Adrenal gland (tissue), 12 donors: ENCODE measurements around the gene HORMAD2. TPM values are rescaled to one million over a fixed set of nuclear protein-coding genes. Genes with fewer than 3 reads are reported as not detected.
A peak's percentile ranks its signal among the peaks of the same experiment; 100 is the strongest.

ENCODE experiments used
- DNase-seq, 7 donors: peaks; one replicate each; pipeline ENCODE4 v3.0.0-alpha.2; 2019 to 2020
- H3K27ac ChIP-seq, 5 donors: fragments of 200-600 bp; sonication (generic) in 4 of 5; 1 replicate in 3 of 5; 2 replicates in 2 of 5; pipeline versions ENCODE4 v1.5.1 to v1.8.0; 2016 to 2020; ENCODE audit warnings: mild to moderate bottlenecking in 1 of 5
- H3K27me3 ChIP-seq: fragments of 200-600 bp; 2 replicates; pipeline ENCODE4 v1.8.0; 2021
- H3K36me3 ChIP-seq, 2 donors: fragments of 200-600 bp; replicated peaks in 1 of 2; 1 replicate in 1 of 2; 2 replicates in 1 of 2; pipeline versions ENCODE4 v1.5.1 to v1.8.0; 2018 to 2022
- H3K4me1 ChIP-seq, 2 donors: fragments of 200-600 bp; replicated peaks in 1 of 2; 1 replicate in 1 of 2; 2 replicates in 1 of 2; pipeline versions ENCODE4 v1.5.1 to v1.8.0; 2018 to 2021
- H3K4me3 ChIP-seq, 4 donors: fragments of 200-600 bp; sonication (generic) in 3 of 4; one replicate each; pipeline ENCODE4 v1.5.1; 2016 to 2018
- H3K9me3 ChIP-seq, 3 donors: fragments of 200-600 bp; sonication (generic) in 1 of 3; replicated peaks in 1 of 3; 1 replicate in 2 of 3; 2 replicates in 1 of 3; pipeline versions ENCODE4 v1.5.1 to v1.8.0; 2016 to 2021
- CTCF ChIP-seq, 6 experiments: fragments of 450-650 bp in 4 of 6; fragments of 200-600 bp in 2 of 6; sonication (generic) in 1 of 6; IDR thresholded peaks; 1 replicate in 5 of 6; 2 replicates in 1 of 6; pipeline versions ENCODE4 v1.5.1 to v1.8.0; 2016 to 2021; ENCODE audit warnings: antibody characterized with exemption in 6 of 6, mild to moderate bottlenecking in 2 of 6, moderate library complexity in 1 of 6
- POLR2A ChIP-seq, 2 donors: fragments of 450-650 bp; IDR thresholded peaks; one replicate each; pipeline ENCODE4 v1.6.1; 2017; ENCODE audit warnings: antibody characterized with exemption in 2 of 2, mild to moderate bottlenecking in 2 of 2, moderate library complexity in 1 of 2
- WGBS, 4 donors: extraction: QIAGEN DNeasy Blood & Tissue Kit in 2 of 4; methylation state at CpG; one replicate each; pipeline versions ENCODE4 v1.1.5 to v1.1.7; 2013 to 2017; 5-methylcytosine and 5-hydroxymethylcytosine counted together
- intact Hi-C, 2 donors: fragments of 100-400 bp; cut with DNase I; formaldehyde crosslinking; loops; one replicate each; pipeline versions ENCODE4 v1.14.1 to v1.15.0; 2022 to 2023
- polyA plus RNA-seq, 3 donors: library from polyadenylated mRNA; stranded (reverse); fragments of 200-250 nt in 2 of 3; fragments of 350-450 nt in 1 of 3; fragmentation: Illumina TruSeq in 1 of 3; extraction: RNeasy Lipid Tissue Mini Kit (QIAGEN cat#74804) in 1 of 3; gene quantifications; one replicate each; pipeline ENCODE4 v1.2.3, GENCODE V29; 2013 to 2014
- total RNA-seq, 9 donors: library from RNA; depleted of rRNA in 4 of 9; stranded (reverse); fragments of >200 nt in 4 of 9; fragments of 120-200 nt in 1 of 9; fragmentation: NEBNext Ultra II Directional in 1 of 9; extraction: Animal tissue kit (Norgen Biotek cat#: 25700) in 1 of 9; gene quantifications; one replicate each; pipeline versions ENCODE4 v1.1.0 to v1.2.4, GENCODE V29; 2013 to 2023
- donor health status: healthy with polysubstance abuse.
- donor health status: Bipolar disorder and iron deficiency.
- donor health status: DM: yes; HTN: yes; CAD: no.
- donor health status: DM: no; HTN: no; CAD: no.
- donor health status: DM: no; HTN: no; CAD: no.
- donor health status: DM: yes; HTN: yes; CAD: no.

Gene HORMAD2
- total and polyA plus RNA-seq, 12 donors = not detected

- no peaks in the 10 kb centered on the region for H3K36me3 ChIP-seq
Observed at GRCh38 chr22:30044881-30045493, 35.3 kb upstream of the HORMAD2 start.

GRCh38 chr22:30045494-30045887 is 34.8 kb upstream of the HORMAD2 start:
- DNase-seq = no peak
- no peak overlapping the region for H3K4me3 ChIP-seq
- 76 to 90% (median 87%) methylated on average over 4 of the region's 4 CpGs for WGBS, 4 donors
- peaks cover 6 to 12% of the 10 kb centered on the region in 2 donors for H3K4me1 ChIP-seq
- intact Hi-C loops = no loop called here
- no peak overlapping the region for H3K27ac ChIP-seq
- no peaks in the 10 kb centered on the region for H3K27me3 ChIP-seq
- H3K36me3 ChIP-seq = no peaks in the 10 kb centered on the region
- TF ChIP-seq CTCF (IDR thresholded peaks at IDR 0.05) (no peak), POLR2A (IDR thresholded peaks at IDR 0.05) (no peak)
- H3K9me3 ChIP-seq = no peaks in the 10 kb centered on the region

More at GRCh38 chr22:30044881-30045493, 35.3 kb upstream of the HORMAD2 start:
- TF ChIP-seq POLR2A (IDR thresholded peaks at IDR 0.05) = no peak
- TF ChIP-seq CTCF (IDR thresholded peaks at IDR 0.05) = no peak
- no peak for DNase-seq
- intact Hi-C loops = no loop called here
- no peaks in the 10 kb centered on the region for H3K9me3 ChIP-seq
- no peaks in the 10 kb centered on the region for H3K27me3 ChIP-seq
- WGBS, 4 donors = 87 to 89% (median 87%) methylated on average over 4 of the region's 4 CpGs
- H3K27ac ChIP-seq = peak overlapping the region in 2 of 5 donors; percentile 6 to 27
- peaks cover 6 to 12% of the 10 kb centered on the region in 2 donors for H3K4me1 ChIP-seq
- H3K4me3 ChIP-seq = no peak overlapping the region

GRCh38 chr22:30045901-30046715 is 34.2 kb upstream of the HORMAD2 start:
- no peak overlapping the region for H3K4me3 ChIP-seq
- intact Hi-C loops = no loop called here
- H3K27ac ChIP-seq = no peak overlapping the region
- no peaks in the 10 kb centered on the region for H3K36me3 ChIP-seq
- H3K4me1 ChIP-seq = peaks cover 6 to 12% of the 10 kb centered on the region in 2 donors
- H3K9me3 ChIP-seq = no peaks in the 10 kb centered on the region
- WGBS, 4 donors = 91 to 96% (median 92%) methylated on average over 13 to 21 of the region's 21 CpGs
- no peaks in the 10 kb centered on the region for H3K27me3 ChIP-seq
- TF ChIP-seq POLR2A (IDR thresholded peaks at IDR 0.05) = no peak
- TF ChIP-seq CTCF (IDR thresholded peaks at IDR 0.05) = no peak
- DNase-seq = no peak

- no peaks in the 10 kb centered on the region for H3K27me3 ChIP-seq
- H3K4me3 ChIP-seq = no peak overlapping the region
- DNase-seq = no peak
- TF ChIP-seq POLR2A (IDR thresholded peaks at IDR 0.05) (no peak), CTCF (IDR thresholded peaks at IDR 0.05) (no peak)
- H3K36me3 ChIP-seq = no peaks in the 10 kb centered on the region
- H3K9me3 ChIP-seq = no peaks in the 10 kb centered on the region
- WGBS, 4 donors = 86 to 94% (median 91%) methylated on average over 14 to 15 of the region's 15 CpGs
- peaks cover 6 to 12% of the 10 kb centered on the region in 2 donors for H3K4me1 ChIP-seq
- no peak overlapping the region for H3K27ac ChIP-seq
- intact Hi-C loops = no loop called here
Observed at GRCh38 chr22:30046716-30047363, 33.4 kb upstream of the HORMAD2 start.
